Measurements from ENCODE around the gene PEX5L.

- no peak for TF ChIP-seq CTCF (IDR thresholded peaks at IDR 0.05; ENCODE audit: insufficient read depth, low read length, poor library complexity, severe bottlenecking)
- TF ChIP-seq EZH2phosphoT487 (conservative IDR thresholded peaks at IDR 0.05; ENCODE audit: low read length), result no peak
Observed at GRCh38 chr3:180073561-180073960, 36.8 kb upstream of the PEX5L start.
